Measurements from ENCODE around the gene WSB1.

- TF ChIP-seq TAF1 (IDR thresholded peaks at IDR 0.05; ENCODE audit: borderline replicate concordance, low read depth, low read length), result no peak
- TF ChIP-seq POLR2AphosphoS5 (IDR thresholded peaks at IDR 0.05; ENCODE audit: low read depth, low read length), result no peak
- no peak for TF ChIP-seq POLR2A (IDR thresholded peaks at IDR 0.05; ENCODE audit: low read depth, low read length)
Observed at GRCh38 chr17:27351759-27352158, 57.8 kb downstream of the WSB1 start.

Data from GM12892 (cell line).